ENCODE data around the gene ZNF148.

- TF ChIP-seq EZH2phosphoT487 (IDR thresholded peaks at IDR 0.05; ENCODE audit: low read length) = no peak
- TF ChIP-seq, protein P1, sequence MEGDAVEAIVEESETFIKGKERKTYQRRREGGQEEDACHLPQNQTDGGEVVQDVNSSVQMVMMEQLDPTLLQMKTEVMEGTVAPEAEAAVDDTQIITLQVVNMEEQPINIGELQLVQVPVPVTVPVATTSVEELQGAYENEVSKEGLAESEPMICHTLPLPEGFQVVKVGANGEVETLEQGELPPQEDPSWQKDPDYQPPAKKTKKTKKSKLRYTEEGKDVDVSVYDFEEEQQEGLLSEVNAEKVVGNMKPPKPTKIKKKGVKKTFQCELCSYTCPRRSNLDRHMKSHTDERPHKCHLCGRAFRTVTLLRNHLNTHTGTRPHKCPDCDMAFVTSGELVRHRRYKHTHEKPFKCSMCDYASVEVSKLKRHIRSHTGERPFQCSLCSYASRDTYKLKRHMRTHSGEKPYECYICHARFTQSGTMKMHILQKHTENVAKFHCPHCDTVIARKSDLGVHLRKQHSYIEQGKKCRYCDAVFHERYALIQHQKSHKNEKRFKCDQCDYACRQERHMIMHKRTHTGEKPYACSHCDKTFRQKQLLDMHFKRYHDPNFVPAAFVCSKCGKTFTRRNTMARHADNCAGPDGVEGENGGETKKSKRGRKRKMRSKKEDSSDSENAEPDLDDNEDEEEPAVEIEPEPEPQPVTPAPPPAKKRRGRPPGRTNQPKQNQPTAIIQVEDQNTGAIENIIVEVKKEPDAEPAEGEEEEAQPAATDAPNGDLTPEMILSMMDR (IDR thresholded peaks at IDR 0.05; ENCODE audit: low read length) = no peak
- TF ChIP-seq EZH2 (optimal IDR thresholded peaks at IDR 0.05; ENCODE audit: low read depth, low read length) = no peak
These were observed 15.4 kb downstream of the ZNF148 start for GRCh38 chr3:125359700-125360099.
